Osteocyte (in vitro differentiated cells): Measurements from ENCODE around the gene RFX4. TPM values are rescaled to one million over a fixed set of nuclear protein-coding genes. Genes with fewer than 3 reads are reported as not detected.

Experiments
- DNase-seq: peaks from one replicate; pipeline ENCODE4 v3.0.0; 2021; ENCODE audit warnings: mixed read lengths; ENCODE audit not compliant: unreplicated experiment; ENCODE audit errors: extremely low spot score
- H3K27ac Mint-ChIP-seq: one replicate; pipeline ENCODE4 v1.8.0; 2021; ENCODE audit warnings: mild to moderate bottlenecking, mixed read lengths; ENCODE audit not compliant: unreplicated experiment
- H3K27me3 Mint-ChIP-seq: one replicate; pipeline ENCODE4 v1.8.0; 2021; ENCODE audit warnings: mixed read lengths; ENCODE audit not compliant: unreplicated experiment
- H3K36me3 Mint-ChIP-seq: one replicate; pipeline ENCODE4 v1.8.0; 2021; ENCODE audit warnings: mixed read lengths; ENCODE audit not compliant: unreplicated experiment
- H3K4me1 Mint-ChIP-seq: one replicate; pipeline ENCODE4 v1.8.0; 2021; ENCODE audit warnings: mixed read lengths; ENCODE audit not compliant: unreplicated experiment
- H3K4me3 Mint-ChIP-seq: one replicate; pipeline ENCODE4 v1.8.0; 2021; ENCODE audit warnings: mild to moderate bottlenecking, moderate library complexity, mixed read lengths; ENCODE audit not compliant: unreplicated experiment
- H3K9me3 Mint-ChIP-seq: one replicate; pipeline ENCODE4 v1.8.0; 2021; ENCODE audit warnings: mixed read lengths; ENCODE audit not compliant: unreplicated experiment
- total RNA-seq: library from RNA; stranded (reverse); gene quantifications from 2 replicates; pipeline ENCODE4 v1.2.1, GENCODE V29; 2021
- TF ChIP-seq, protein P1 (sequence below): fragments of 200-600 bp; sonication (generic); IDR thresholded peaks from 2 replicates; pipeline ENCODE4 v1.5.0; 2021; ENCODE audit warnings: antibody characterized with exemption, mild to moderate bottlenecking, moderate library complexity

RFX4 gene
- total RNA-seq, 1 donor from 2014 or later, result not detected

DNA sequence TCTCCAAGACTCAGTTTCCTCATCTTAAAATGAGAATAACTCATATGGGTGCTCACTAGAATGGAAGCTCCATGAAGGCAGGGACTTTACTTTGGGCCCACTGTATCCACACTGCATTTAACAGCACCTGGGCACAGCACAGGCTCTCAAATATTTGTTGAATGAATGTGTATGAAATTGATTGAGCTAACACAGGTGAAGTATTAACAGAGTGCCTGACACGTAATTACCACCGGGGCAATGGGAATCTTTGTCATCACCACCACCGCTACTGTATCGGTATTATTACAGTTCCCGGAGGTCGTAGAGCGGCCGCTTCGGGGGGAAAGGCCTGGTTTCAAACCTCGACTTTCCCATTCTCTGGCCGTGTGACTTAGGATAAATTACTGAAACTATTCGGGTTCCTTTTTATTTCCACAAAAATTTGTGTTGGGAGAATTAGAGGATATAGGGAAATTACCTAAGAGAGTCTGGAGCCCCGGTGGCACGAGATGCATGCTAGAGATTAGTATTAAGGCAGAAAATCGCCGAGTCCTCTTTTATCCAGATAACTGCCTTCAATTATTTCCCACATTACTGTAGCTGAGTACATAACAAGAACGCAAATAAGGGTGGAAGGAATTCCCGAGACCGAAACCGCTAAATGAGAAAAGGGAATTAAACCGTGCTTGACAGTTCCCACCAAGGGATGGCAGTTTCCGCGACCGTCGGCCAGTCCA, 190.6 kb downstream of the RFX4 start:
- TF ChIP-seq, protein P1, sequence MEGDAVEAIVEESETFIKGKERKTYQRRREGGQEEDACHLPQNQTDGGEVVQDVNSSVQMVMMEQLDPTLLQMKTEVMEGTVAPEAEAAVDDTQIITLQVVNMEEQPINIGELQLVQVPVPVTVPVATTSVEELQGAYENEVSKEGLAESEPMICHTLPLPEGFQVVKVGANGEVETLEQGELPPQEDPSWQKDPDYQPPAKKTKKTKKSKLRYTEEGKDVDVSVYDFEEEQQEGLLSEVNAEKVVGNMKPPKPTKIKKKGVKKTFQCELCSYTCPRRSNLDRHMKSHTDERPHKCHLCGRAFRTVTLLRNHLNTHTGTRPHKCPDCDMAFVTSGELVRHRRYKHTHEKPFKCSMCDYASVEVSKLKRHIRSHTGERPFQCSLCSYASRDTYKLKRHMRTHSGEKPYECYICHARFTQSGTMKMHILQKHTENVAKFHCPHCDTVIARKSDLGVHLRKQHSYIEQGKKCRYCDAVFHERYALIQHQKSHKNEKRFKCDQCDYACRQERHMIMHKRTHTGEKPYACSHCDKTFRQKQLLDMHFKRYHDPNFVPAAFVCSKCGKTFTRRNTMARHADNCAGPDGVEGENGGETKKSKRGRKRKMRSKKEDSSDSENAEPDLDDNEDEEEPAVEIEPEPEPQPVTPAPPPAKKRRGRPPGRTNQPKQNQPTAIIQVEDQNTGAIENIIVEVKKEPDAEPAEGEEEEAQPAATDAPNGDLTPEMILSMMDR, result no peak
- DNase-seq, result no peak
- no peaks in the 10 kb centered on the region for H3K27me3 Mint-ChIP-seq
- H3K4me3 Mint-ChIP-seq, result peak overlapping the region; percentile 98
- peaks cover 45% of the 10 kb centered on the region for H3K4me1 Mint-ChIP-seq
- H3K9me3 Mint-ChIP-seq, result no peaks in the 10 kb centered on the region
- no peaks in the 10 kb centered on the region for H3K36me3 Mint-ChIP-seq
- peak overlapping the region; percentile 99 for H3K27ac Mint-ChIP-seq

DNA sequence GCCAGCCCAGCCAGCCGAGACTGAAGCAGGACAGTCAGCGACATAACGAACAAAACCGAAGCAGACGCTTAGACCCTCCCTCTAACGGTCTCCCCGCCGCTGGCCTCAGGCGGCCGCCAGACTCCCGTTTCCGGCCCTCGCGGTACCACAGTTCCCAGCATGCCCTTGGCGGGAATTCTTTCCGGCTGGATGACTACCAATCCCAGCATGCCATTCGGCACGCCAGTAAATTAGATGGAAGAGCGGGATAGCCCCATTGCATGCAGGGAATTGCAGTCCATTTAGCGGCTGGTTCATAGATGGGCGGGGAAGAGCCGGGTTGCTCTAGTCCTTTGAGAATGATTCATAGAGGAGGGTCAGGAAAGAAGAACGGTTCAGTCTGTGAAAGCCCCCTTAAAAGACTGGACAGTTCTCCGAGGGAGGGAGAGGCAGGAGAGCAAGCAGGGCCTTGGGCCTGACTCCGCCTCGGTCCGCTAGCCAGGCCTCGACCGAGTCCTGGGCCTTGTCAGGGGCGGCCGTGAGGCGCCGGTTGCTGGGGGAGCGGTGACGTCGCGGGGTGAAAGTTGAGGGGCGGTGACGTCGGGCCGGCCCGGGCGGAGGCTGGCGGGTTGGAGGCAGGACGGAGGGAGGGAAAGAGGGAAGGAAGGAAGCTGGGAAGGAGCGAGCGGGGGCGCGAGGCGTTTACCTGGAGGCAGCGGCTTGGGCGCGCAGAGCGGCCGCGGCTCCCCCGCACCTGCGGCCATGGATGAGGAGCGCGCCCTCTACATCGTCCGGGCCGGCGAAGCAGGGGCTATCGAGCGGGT, 191.4 kb downstream of the RFX4 start, which contains the start of gene RIC8B:
Gene RIC8B (plus strand): TSS at position 678 of the 803 bp plus-strand sequence. CDS start 64 bp downstream, at position 742.
- Mint-ChIP-seq H3K36me3 (no peaks in the 10 kb centered on the region), H3K27me3 (no peaks in the 10 kb centered on the region), H3K4me1 (peaks cover 37% of the 10 kb centered on the region), H3K27ac (peak within 1 kb of the TSS; percentile 99), H3K9me3 (no peaks in the 10 kb centered on the region), H3K4me3 (peak within 1 kb of the TSS; percentile 98)
- TF ChIP-seq, protein P1, result peak; percentile 5
- DNase-seq, result peak; percentile 99

DNA sequence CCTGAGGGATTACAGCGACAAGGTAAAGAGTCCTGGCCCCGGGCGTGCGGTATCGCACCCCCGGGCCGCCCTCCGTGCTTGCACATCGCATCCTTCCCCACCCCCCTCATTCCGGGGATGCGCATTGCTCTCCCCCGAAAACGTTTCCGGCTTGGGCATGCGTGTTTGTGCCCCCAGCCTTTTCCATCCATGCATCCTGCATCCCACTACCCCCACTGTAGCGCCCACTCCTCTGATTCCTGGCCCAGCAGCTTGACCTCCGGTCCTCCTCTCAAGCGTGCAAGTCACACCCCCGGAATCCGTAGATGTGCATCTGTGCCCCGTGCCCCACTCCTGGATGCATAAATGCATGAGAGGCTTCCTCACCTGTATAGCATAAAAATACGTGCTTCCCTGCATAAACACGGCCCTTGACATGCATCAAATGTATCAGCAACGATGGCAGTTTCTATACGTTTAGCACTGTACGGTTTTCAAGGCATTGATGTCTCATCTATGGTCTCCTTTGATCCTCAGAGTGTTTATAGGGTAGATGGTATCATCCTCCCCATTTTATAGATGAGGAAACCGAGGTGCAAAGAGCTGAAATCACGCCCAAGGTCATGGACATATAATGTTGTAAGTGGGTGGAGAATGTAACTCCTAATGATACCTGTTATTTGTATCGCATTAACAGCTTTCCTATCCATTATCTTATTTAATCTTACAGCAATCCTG, 192.2 kb downstream of the RFX4 start:
- TF ChIP-seq, protein P1, result peak; percentile 0
- Mint-ChIP-seq H3K27me3 (no peaks in the 10 kb centered on the region), H3K27ac (peak overlapping the region; percentile 99), H3K9me3 (no peaks in the 10 kb centered on the region), H3K4me1 (peaks cover 29% of the 10 kb centered on the region), H3K4me3 (peak overlapping the region; percentile 98), H3K36me3 (no peaks in the 10 kb centered on the region)
- DNase-seq, result no peak

DNA sequence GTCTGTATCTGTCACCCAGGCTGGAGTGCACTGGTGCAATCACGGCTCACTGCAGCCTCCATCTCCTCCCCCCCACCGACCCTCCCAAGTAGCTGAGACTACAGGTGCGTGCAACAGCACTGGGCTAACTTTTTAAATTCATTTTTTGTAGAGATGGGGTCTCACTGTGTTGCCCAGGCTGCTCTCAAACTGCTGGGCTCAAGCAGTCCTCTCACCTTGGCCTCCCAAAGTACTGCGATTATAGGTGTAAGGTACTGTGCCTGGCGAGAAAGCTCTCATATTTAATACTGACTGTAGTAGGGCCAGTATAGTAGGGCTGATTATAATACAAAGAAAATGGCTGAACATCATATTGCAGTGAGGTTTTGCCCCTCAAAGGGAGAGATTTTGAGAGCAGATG, 194.1 kb downstream of the RFX4 start:
- TF ChIP-seq, protein P1, result no peak
- Mint-ChIP-seq H3K27me3 (no peaks in the 10 kb centered on the region), H3K36me3 (peaks cover 1% of the 10 kb centered on the region), H3K27ac (no peak overlapping the region), H3K4me3 (peak overlapping the region; percentile 50), H3K4me1 (peaks cover 34% of the 10 kb centered on the region), H3K9me3 (no peaks in the 10 kb centered on the region)
- no peak for DNase-seq
